ENCODE data around the gene C20orf141. TPM values are rescaled to one million over a fixed set of nuclear protein-coding genes. Genes with fewer than 3 reads are reported as not detected.
"Not testable (repeated sequence)": the region's sequence is repeated elsewhere in the genome, so short reads cannot be mapped to it uniquely, and the experiment has no call there.

Gene C20orf141
- total RNA-seq, 1 donor from 2014 or later, result not detected

- DNase-seq (ENCODE audit: low spot score), result no peak
These were observed 14.9 kb upstream of the C20orf141 start for GRCh38 chr20:2799688-2800520.

DNA sequence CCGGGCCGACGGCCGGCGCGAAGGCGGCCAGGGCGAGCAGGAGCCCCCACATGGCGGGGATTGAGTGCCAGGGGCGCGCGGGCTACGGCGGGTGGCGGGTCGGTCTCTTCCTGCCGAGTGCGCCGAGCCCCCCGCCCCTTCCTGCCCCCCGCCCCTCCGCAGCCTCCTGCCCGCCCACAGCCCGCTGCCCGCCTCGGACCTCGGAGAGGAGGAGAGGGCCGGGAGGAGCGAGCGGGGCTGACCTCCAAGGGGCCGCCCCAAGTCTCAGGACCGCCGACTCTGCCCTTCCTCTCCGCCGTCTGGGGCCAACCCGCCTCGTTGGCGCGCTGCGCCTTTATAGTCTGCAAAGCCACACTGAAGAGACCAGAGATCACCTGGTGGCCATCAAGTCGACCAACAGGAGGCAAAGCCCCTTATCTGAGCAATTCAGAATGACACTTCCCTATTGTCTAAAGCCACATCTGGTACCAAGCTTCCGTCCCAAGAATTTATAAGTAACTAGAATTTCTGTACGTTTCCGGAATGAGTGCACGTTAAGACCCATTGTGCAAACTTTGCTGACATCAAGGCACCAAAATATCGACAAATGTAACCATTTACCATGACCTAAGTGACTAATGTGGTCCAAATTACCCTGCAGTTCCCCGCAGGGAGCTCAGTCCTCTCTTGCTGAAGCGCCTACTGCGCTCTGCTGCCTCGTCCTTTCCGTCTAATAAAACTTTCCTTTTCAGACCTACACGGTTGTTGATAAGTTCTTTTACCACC lies 14.1 kb upstream of the C20orf141 start, which contains the start of gene CPXM1:
Gene CPXM1 (minus strand): TSS at position 107 of the 765 bp plus-strand sequence. CDS start 55 bp downstream, at position 52.
- DNase-seq (ENCODE audit: low spot score), result no peak

DNA sequence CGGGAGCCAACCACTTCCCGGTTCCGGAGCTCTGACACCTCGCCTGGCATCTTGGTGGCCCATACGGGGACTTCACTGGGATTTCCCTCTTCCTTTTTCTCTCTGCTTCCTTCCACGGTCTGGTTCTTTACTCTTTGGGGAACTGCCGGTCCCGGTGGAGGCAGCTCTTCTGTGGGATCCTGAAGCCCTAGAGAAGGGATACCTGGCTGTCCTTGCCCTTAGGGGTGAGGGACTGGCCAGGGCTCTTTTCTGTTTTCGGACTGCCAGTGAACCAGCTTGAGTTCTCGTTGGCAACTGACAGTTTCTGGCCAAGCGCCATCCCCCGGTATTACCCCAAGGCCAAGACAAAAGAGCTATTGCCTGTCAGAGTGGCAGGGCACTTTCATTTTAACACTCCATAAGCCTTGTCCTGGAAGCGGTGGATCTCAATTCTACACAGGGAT lies 13.5 kb upstream of the C20orf141 start:
- no peak for DNase-seq (ENCODE audit: low spot score)

GRCh38 chr20:2804041-2804828 lies 10.6 kb upstream of the C20orf141 start:
- DNase-seq (ENCODE audit: low spot score), result no peak

DNA sequence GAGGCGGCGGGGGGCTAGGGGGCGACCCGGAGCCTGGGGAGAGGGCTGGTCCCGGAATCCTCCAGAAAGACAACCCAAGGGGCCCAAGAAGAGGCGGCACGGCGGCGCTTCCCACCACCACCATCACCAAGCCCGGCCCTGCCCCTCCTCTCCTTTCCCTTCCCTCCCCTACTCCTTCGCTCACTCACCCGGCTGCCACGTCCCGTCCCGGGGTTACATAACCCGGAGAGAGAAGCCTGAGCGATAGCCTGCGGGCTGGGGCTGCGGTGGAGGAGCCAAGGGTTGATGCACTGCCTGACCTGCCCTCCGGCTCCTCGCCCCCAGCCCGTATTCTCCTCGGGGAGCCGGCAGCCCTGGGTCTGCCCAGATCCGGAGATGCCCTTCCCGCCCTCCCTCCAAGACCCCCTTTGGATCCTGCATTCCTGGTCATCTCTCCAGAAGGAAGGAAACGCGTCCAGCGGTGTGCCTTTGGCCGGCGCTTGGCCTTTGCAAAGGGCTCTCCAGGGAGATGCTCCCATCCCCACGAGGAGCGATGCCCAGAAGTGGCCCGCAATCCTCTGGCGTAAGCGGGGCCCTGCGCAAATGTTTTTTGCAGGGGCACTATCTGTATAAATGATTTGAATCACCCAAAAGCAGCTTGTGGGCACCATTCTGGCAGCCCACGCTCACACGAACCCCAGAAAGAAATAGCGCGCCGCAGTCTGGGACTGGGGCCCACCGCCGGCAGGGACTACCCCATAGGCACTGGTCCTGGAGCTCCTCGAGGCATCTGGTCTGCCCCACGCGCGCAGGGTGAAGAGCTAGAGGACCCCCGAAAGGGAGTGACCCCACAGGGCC lies 9.7 kb upstream of the C20orf141 start:
- DNase-seq (ENCODE audit: low spot score), result no peak

GRCh38 chr20:2805689-2806350 lies 9.0 kb upstream of the C20orf141 start:
- DNase-seq (ENCODE audit: low spot score), result no peak

- DNase-seq (ENCODE audit: low spot score), result no peak
These were observed 8.5 kb upstream of the C20orf141 start for GRCh38 chr20:2806351-2806701.

- no peak for DNase-seq (ENCODE audit: low spot score)
These were observed 7.8 kb upstream of the C20orf141 start for GRCh38 chr20:2807019-2807418.

DNA sequence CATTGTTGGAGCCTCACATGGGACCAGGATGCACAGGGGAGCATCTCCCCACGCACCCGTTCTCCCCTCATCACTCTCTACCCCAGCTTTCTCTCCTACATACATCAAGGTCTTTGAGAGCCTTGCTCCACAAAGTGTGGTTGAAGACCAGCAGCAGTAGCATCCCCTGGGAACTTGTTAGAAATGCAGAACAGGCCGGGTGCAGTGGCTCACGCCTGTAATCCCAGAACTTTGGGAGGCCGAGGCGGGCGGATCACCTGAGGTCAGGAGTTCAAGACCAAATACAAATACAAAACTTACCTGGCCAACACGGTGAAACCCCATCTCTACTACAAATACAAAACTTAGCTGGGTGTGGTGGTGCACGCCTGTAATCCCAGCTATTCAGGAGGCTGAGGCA lies 6.9 kb upstream of the C20orf141 start:
- not testable (repeated sequence) for DNase-seq (ENCODE audit: low spot score)

GRCh38 chr20:2809690-2810089 lies 5.1 kb upstream of the C20orf141 start:
- no peak for DNase-seq (ENCODE audit: low spot score)

- DNase-seq (ENCODE audit: low spot score), result no peak
These were observed 2.6 kb upstream of the C20orf141 start for GRCh38 chr20:2812189-2812588.

DNA sequence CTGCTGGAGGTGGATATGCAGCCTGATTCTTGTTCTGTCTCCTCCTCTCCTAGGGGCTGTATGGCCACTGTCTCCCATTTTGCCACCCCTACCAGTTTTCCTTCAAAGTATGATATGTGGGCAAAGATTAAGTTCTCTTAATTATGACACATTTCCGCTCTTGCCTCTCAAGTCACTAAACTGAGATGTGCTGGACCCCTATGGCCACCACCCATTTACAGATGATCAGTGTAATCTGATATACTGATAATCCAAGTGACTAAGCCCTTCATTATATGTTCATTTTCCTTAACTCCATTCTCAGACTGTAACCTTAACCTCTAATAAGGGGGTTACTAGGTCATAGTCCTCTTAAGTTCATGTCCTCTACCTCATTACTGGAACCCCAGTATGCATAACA lies 711 bp upstream of the C20orf141 start:
- DNase-seq (ENCODE audit: low spot score), result no peak

- DNase-seq (ENCODE audit: low spot score), result peak; percentile 34
These were observed 584 bp downstream of the C20orf141 start for GRCh38 chr20:2815242-2815900.

- DNase-seq (ENCODE audit: low spot score), result peak; percentile 33
These were observed 1.3 kb downstream of the C20orf141 start, which contains the start of gene TMEM239 for GRCh38 chr20:2816030-2816582. TMEM239 (plus strand) TSS chr20:2816364; CDS start chr20:2816555, 191 bp downstream.

- DNase-seq (ENCODE audit: low spot score), result peak; percentile 6
These were observed 2.0 kb downstream of the C20orf141 start for GRCh38 chr20:2816583-2817340.

GRCh38 chr20:2817341-2817726 lies 2.5 kb downstream of the C20orf141 start:
- DNase-seq (ENCODE audit: low spot score), result no peak

- DNase-seq (ENCODE audit: low spot score), result peak; percentile 42
These were observed 3.3 kb downstream of the C20orf141 start for GRCh38 chr20:2817891-2818595.

Measured in ureter (tissue), 1 donor.